DOHH2 (cell line): ENCODE measurements around the gene ATP8B1.

Experiments used
- EZH2phosphoT487 ChIP-seq: fragments of 200-600 bp; sonication (generic); IDR thresholded peaks from 2 replicates; pipeline ENCODE4 v1.6.1; 2017; ENCODE audit warnings: borderline replicate concordance, mild to moderate bottlenecking, antibody characterized with exemption, low read length, moderate library complexity, mixed read lengths
- TF ChIP-seq, protein P1 (sequence below): fragments of 200-600 bp; sonication (generic); IDR thresholded peaks from one replicate; pipeline ENCODE4 v1.5.1; 2014; ENCODE audit warnings: antibody characterized with exemption, mild to moderate bottlenecking, low read depth, low read length; ENCODE audit not compliant: poor library complexity, severe bottlenecking

DNA sequence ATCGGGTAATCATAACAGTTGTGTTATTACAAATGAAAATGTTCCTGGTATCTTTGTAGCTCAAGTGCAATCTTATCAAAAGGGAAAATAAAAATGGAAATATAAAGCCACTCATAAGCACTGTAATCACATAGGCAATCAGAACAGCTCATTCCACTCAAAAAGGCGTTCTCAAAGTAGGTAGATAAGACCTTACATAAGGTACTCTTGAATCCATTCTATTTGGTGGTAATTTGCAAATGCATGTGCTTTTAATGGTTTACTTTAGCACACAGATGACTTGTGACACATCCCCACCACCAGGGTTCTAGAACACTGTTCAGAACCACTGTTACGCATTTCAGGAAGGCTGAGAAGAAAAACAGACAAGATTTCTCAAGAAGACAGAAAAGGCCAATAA lies 94.8 kb downstream of the ATP8B1 start:
- TF ChIP-seq, protein P1, sequence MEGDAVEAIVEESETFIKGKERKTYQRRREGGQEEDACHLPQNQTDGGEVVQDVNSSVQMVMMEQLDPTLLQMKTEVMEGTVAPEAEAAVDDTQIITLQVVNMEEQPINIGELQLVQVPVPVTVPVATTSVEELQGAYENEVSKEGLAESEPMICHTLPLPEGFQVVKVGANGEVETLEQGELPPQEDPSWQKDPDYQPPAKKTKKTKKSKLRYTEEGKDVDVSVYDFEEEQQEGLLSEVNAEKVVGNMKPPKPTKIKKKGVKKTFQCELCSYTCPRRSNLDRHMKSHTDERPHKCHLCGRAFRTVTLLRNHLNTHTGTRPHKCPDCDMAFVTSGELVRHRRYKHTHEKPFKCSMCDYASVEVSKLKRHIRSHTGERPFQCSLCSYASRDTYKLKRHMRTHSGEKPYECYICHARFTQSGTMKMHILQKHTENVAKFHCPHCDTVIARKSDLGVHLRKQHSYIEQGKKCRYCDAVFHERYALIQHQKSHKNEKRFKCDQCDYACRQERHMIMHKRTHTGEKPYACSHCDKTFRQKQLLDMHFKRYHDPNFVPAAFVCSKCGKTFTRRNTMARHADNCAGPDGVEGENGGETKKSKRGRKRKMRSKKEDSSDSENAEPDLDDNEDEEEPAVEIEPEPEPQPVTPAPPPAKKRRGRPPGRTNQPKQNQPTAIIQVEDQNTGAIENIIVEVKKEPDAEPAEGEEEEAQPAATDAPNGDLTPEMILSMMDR: no peak
- no peak for TF ChIP-seq EZH2phosphoT487
